GM12801 (cell line): ENCODE results near the gene ANKRD13A.

ENCODE experiments used
- TF ChIP-seq, protein P1 (sequence below): IDR thresholded peaks from one replicate; pipeline ENCODE4 v1.5.1; 2011; ENCODE audit warnings: control low read depth; ENCODE audit not compliant: insufficient read length; ENCODE audit errors: extremely low read depth

The ANKRD13A gene

DNA sequence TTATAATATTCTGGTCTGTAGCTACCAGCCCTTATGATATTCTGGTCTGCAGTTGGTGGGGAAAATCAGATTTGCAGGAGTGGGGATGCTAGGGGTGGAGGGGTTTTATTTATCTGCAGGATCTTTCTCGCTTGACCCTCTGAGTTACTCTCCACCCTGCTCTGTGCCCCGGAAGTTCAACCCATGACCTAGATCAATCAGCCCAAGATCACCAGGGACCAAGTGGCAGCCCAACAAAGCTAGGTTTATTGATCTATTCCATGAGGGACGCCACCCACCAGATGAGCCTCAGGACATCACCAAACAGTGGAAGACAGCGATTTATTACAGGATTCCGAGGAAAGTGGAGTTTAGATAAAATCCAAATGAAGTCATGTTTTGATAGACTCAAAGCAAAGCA lies 74.9 kb downstream of the ANKRD13A start:
- TF ChIP-seq, protein P1, sequence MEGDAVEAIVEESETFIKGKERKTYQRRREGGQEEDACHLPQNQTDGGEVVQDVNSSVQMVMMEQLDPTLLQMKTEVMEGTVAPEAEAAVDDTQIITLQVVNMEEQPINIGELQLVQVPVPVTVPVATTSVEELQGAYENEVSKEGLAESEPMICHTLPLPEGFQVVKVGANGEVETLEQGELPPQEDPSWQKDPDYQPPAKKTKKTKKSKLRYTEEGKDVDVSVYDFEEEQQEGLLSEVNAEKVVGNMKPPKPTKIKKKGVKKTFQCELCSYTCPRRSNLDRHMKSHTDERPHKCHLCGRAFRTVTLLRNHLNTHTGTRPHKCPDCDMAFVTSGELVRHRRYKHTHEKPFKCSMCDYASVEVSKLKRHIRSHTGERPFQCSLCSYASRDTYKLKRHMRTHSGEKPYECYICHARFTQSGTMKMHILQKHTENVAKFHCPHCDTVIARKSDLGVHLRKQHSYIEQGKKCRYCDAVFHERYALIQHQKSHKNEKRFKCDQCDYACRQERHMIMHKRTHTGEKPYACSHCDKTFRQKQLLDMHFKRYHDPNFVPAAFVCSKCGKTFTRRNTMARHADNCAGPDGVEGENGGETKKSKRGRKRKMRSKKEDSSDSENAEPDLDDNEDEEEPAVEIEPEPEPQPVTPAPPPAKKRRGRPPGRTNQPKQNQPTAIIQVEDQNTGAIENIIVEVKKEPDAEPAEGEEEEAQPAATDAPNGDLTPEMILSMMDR = no peak

DNA sequence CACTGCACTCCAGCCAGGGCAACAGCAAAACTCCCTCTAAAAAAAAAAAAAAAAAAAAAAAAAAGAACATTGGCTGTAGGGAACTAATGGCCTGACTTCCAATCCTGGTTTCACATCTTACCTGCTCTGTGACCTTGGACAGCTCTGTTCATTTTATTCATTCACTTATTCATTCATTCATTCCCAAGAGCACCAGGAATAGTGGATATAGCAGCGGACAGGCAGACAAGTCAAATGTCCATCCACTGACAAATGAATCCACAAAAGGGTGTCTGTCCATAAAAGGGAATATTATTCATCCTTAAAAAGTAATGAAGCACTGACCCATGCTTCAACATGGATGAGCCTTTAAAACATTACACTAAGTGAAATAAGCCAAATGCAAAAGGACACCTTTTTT lies 76.7 kb downstream of the ANKRD13A start:
- TF ChIP-seq, protein P1 = no peak

GRCh38 chr12:110077800-110078199 lies 78.6 kb downstream of the ANKRD13A start:
- TF ChIP-seq, protein P1 = no peak

DNA sequence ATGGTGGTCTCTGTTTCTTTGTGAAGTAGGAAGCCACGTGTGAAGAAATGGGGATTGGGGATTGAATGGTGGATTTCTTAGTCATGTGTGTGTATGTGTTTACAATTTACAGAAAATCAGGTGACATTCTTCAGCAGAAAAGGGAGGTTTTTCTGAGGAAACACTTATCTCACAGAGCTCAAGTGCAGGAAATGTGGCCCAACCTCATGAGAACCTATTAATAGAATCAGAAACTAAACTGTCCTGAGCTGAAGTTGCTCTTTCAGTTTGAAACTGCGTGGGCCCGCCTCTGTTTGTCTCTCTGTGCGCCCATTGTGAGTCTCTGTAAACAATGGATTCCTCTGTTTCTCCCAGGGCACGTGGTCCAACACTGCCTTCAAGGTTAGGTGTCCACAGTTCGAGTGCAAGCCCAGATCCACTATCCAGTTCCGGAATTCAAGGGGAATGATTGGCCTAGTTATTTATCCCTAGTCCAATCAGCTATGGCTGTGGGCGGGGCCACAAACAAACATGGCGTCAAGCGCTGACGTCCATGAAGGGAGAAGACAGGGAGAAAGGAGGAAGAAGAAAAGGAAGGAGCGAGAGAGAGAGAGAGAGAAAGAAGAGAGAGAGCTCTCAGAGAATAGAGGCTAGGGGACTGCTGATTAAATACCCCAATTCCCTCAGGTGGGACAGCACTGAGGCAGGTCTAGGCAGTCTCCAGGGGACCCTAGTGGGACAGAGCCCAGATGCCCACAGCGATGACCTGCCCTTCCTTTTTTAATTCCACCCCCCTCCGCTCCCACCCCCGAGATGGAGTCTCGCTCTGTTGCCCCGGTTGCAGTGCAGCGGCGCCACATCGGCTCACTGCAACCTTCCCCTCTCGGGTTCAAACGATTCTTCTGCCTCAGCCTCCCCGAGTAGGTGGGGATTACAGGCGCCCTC lies 80.5 kb downstream of the ANKRD13A start:
- TF ChIP-seq, protein P1 = no peak

- TF ChIP-seq, protein P1 = no peak
Measured at GRCh38 chr12:110080410-110080809, 81.2 kb downstream of the ANKRD13A start.

DNA sequence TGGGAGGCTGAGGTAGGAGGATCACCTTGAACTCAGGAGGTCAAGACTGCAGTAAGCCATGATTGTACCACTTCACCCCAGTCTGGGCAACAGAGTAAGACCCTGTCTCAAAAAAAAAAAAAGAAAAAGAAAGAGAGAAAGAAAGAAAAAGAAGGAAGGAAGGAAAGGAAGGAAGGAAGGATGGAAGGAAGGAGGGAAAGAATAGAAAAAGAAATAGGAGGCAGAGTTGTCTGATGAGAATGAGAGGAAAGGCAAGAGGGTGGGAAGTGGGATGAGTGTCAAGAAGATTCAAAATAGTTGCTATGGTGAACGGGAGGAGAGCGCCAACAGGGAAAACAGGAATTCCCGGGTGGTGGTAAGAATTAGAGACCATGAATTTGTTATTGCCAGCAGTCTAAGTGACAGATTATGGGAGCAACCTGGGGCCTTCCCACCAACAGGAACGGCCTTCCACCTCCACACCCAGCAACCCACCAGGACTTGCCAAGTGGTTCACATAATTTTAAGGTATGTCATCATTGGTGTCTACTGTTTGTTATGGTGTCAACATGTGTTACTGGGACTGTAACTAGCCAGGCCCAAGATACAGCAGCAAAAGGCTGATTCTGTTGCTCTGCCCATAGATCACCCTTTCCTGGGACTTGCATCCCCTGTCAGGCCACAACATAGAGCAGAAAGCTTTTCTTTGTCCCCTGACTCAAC lies 85.2 kb downstream of the ANKRD13A start:
- TF ChIP-seq, protein P1 = no peak

DNA sequence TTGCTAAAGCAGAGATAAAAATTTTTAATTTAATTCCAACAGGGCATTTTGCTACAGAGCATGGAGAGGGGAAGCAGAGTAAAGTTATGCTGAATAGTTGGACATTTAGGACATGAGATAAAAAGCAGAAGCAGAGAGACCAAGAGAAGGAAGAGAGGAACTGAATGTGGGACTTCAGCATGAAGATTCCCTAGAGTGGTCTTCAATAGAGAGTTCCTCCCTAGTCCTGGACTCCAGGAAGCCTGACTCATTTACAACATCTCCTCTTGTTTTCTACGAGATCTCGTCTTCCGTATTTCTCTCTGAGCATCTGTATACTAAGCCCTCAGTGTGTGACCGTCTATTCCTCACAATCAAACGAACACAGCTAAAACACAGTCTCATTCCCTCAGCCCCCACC lies 89.7 kb downstream of the ANKRD13A start:
- TF ChIP-seq, protein P1 = no peak
